K562 (cell line): ENCODE data around the gene PLG. TPM values are rescaled to one million over a fixed set of nuclear protein-coding genes. Genes with fewer than 3 reads are reported as not detected.

Experiments used
- ATAC-seq: fragments of 200-7000 bp; cut with Tn5 transposase; 3 replicates; pipeline ENCODE4 v1.9.1; 2020; ENCODE audit warnings: moderate library complexity
- BruUV-seq: library from RNA; stranded (reverse); fragments of 400-500 nt; replicated peaks from 2 replicates; lab custom pipeline; 2021; lab: Mats Ljungman, UMichigan
- CTCF ChIA-PET: fragments of 300-600 bp; formaldehyde crosslinking; extraction: SDS; loops from one replicate; lab custom pipeline; 2021; ENCODE audit warnings: low intra/inter-chr PET ratio; lab: Yijun Ruan, JAX
- POLR2A ChIA-PET: fragments of 300-600, 350-650 bp; sonication (Branson Sonifier 250); formaldehyde crosslinking; extraction: SDS; loops from one replicate; lab custom pipeline; 2021; ENCODE audit warnings: antibody characterized with exemption, inconsistent platforms; lab: Yijun Ruan, JAX
- DNase-seq, 4 experiments: peaks; one replicate each; pipeline versions ENCODE4 v3.0.0 to v3.0.0-alpha.2; 2011 to 2018; ENCODE audit warnings: low spot score in 3 of 4, mixed read lengths in 3 of 4; ENCODE audit errors: extremely low read depth in 1 of 4
- FAIRE-seq: peaks from 2 replicates; lab custom pipeline; 2011; peaks lifted over from hg19 to GRCh38; lab: Jason Lieb, UNC
- H2AFZ ChIP-seq: 2 replicates; pipeline ENCODE4 v1.6.0; 2011; ENCODE audit warnings: low read depth, low read length, control low read depth, inconsistent platforms
- H3K27ac ChIP-seq: fragments of 200-600 bp; 3 replicates; pipeline ENCODE4 v1.8.0; 2011; ENCODE audit warnings: low read depth, mild to moderate bottlenecking, control low read depth, inconsistent platforms, low read length, moderate library complexity, mixed read lengths; ENCODE audit errors: extremely low read depth
- H3K27me3 ChIP-seq, 2 experiments: fragments of 300-600 bp in 1 of 2; 2 replicates in 1 of 2; 3 replicates in 1 of 2; pipeline versions ENCODE4 v1.6.0 to v1.8.0; 2011; ENCODE audit warnings: inconsistent platforms in 2 of 2, low read length in 2 of 2, mild to moderate bottlenecking in 1 of 2, mixed read lengths in 1 of 2, moderate library complexity in 1 of 2; ENCODE audit not compliant: control insufficient read depth in 2 of 2, insufficient read depth in 2 of 2
- H3K36me3 ChIP-seq: fragments of 300-600 bp; 3 replicates; pipeline ENCODE4 v1.8.0; 2011; ENCODE audit warnings: mild to moderate bottlenecking, low read length, inconsistent platforms; ENCODE audit not compliant: control insufficient read depth, insufficient read depth
- H3K4me1 ChIP-seq, 2 experiments: fragments of 200-600 bp in 1 of 2; replicated peaks in 1 of 2; 2 replicates in 1 of 2; 3 replicates in 1 of 2; pipeline versions ENCODE4 v1.5.1 to v1.8.0; 2011; ENCODE audit warnings: inconsistent platforms in 2 of 2, low read length in 2 of 2, mild to moderate bottlenecking in 1 of 2, mixed read lengths in 1 of 2, moderate library complexity in 1 of 2; ENCODE audit not compliant: control insufficient read depth in 2 of 2, insufficient read depth in 2 of 2
- H3K4me2 ChIP-seq: 2 replicates; pipeline ENCODE4 v1.6.1; 2011; ENCODE audit warnings: low read length, control low read depth, inconsistent platforms, mixed read lengths; ENCODE audit not compliant: insufficient read depth
- H3K4me3 ChIP-seq: fragments of 200-600 bp; sonication (generic), shearing (Covaris generic); 2 replicates; pipeline ENCODE4 v1.5.1; 2016; ENCODE audit warnings: control low read depth, inconsistent platforms
- H3K79me2 ChIP-seq: fragments of 200-600 bp; 3 replicates; pipeline ENCODE4 v1.8.0; 2011; ENCODE audit warnings: low read length, inconsistent platforms; ENCODE audit not compliant: control insufficient read depth, insufficient read depth
- H3K9ac ChIP-seq, 2 experiments: 2 replicates each; pipeline versions ENCODE4 v1.6.0 to v1.6.1; 2011; ENCODE audit warnings: low read depth in 2 of 2, low read length in 2 of 2, control low read depth in 1 of 2, inconsistent platforms in 1 of 2, mild to moderate bottlenecking in 1 of 2, mixed read lengths in 1 of 2; ENCODE audit not compliant: insufficient read depth in 1 of 2
- H3K9me1 ChIP-seq: one replicate; pipeline ENCODE4 v1.6.0; 2011; ENCODE audit warnings: inconsistent platforms, mild to moderate bottlenecking, low read length, moderate library complexity; ENCODE audit not compliant: control insufficient read depth, insufficient read depth
- H3K9me3 ChIP-seq: replicated peaks from 2 replicates; pipeline ENCODE4 v1.5.1; 2011; ENCODE audit warnings: low read depth, low read length, inconsistent platforms; ENCODE audit not compliant: control insufficient read depth, insufficient read depth
- H4K20me1 ChIP-seq: replicated peaks from 2 replicates; pipeline ENCODE4 v1.6.1; 2011; ENCODE audit warnings: low read length, inconsistent platforms, mixed read lengths; ENCODE audit not compliant: control insufficient read depth, insufficient read depth
- RB1 ChIP-seq: fragments of 450-650 bp; IDR thresholded peaks from 2 replicates; pipeline ENCODE4 v1.6.1; 2017; ENCODE audit warnings: low read depth, mild to moderate bottlenecking
- WGBS: fragments of 100-300 bp; shearing (Covaris generic); methylation state at CpG from one replicate; pipeline ENCODE4 v1.1.6; 2016; ENCODE audit warnings: low coverage, mixed read lengths; ENCODE audit not compliant: insufficient coverage; ENCODE audit errors: missing lambda C conversion rate; 5-methylcytosine and 5-hydroxymethylcytosine counted together
- in situ Hi-C: fragments of 300-500 bp; cut with MboI; formaldehyde crosslinking; loops from 4 replicates; pipeline ENCODE4 v1.15.0; 2018; ENCODE audit warnings: inconsistent platforms, mixed read lengths
- intact Hi-C: fragments of 100-400 bp; cut with micrococcal nuclease; formaldehyde crosslinking; loops from 2 replicates; pipeline ENCODE4 v1.14.2; 2022
- polyA plus RNA-seq, 8 experiments: library from polyadenylated mRNA; depleted of rRNA in 4 of 8; stranded (reverse) in 5 of 8; unstranded in 3 of 8; fragments of >200 nt; fragmentation: Nextera tagmentation in 2 of 8; fragmentation: Illumina TruSeq in 1 of 8; extraction: Ambion mirVana in 2 of 8; extraction: Trizol in 1 of 8; gene quantifications; 2 replicates each; pipeline versions ENCODE4 v1.2.1 to v1.2.3, GENCODE V29; 2011 to 2014; ENCODE audit warnings: inconsistent platforms in 1 of 8, missing spikeins in 1 of 8
- total RNA-seq, 7 experiments: library from RNA; depleted of rRNA in 6 of 7; stranded (reverse); fragments of >200 nt in 6 of 7; fragmentation: Illumina TruSeq in 2 of 7; extraction: Trizol in 2 of 7; gene quantifications; 2 replicates each; pipeline versions ENCODE4 v1.2.1 to v1.2.3, GENCODE V29; 2011 to 2021; ENCODE audit warnings: low replicate concordance in 1 of 7
- TF ChIP-seq, protein P1 (sequence below): fragments of 450-650 bp; IDR thresholded peaks from 2 replicates; pipeline ENCODE4 v1.6.1; 2018; ENCODE audit not compliant: partially characterized antibody

The PLG gene
- total and polyA plus RNA-seq, 9 of the 15 experiments (the other 6 are each of a cell fraction or from before 2014, with no cell fraction given): 0.64 TPM; not detected in 8

DNA sequence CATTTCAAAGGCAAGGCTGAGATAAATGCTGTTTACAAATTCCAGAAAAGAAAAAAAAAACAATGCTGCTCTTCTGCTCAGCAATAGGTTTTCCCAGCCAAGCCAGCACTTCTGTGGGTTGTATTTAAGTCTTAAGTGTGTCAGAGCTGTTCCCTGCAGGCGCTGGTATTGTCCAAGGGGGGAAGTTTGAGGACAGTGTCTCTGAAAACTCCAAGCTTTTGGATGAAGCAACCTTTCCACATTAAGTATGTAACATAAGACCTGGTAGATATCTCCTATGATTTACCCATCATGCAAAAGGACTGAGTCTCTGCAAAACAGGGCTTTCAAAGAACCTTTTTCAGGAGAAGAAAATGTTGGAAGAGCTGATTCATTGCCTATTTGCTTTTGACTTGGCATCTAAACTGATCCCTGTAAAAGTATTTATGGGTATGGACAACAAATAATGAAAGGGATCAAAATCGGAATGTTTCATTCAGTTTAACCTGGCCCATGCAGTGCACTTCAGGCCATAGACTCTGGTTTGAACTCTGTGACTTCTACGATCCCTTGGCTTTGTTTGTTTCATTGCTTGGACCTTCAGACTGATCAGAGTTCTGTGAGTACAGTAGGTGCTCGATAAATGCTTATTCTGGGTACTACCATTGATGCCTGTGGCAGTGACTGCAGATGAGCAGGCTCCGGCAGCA lies 16.1 kb upstream of the PLG start:
- CTCF ChIA-PET: interaction anchor here (0.7 kb wide), 1 partner anchor 13 kb away, joined by 3 read pairs; no protein-coding TSS in a partner anchor
- TF ChIP-seq, protein P1, sequence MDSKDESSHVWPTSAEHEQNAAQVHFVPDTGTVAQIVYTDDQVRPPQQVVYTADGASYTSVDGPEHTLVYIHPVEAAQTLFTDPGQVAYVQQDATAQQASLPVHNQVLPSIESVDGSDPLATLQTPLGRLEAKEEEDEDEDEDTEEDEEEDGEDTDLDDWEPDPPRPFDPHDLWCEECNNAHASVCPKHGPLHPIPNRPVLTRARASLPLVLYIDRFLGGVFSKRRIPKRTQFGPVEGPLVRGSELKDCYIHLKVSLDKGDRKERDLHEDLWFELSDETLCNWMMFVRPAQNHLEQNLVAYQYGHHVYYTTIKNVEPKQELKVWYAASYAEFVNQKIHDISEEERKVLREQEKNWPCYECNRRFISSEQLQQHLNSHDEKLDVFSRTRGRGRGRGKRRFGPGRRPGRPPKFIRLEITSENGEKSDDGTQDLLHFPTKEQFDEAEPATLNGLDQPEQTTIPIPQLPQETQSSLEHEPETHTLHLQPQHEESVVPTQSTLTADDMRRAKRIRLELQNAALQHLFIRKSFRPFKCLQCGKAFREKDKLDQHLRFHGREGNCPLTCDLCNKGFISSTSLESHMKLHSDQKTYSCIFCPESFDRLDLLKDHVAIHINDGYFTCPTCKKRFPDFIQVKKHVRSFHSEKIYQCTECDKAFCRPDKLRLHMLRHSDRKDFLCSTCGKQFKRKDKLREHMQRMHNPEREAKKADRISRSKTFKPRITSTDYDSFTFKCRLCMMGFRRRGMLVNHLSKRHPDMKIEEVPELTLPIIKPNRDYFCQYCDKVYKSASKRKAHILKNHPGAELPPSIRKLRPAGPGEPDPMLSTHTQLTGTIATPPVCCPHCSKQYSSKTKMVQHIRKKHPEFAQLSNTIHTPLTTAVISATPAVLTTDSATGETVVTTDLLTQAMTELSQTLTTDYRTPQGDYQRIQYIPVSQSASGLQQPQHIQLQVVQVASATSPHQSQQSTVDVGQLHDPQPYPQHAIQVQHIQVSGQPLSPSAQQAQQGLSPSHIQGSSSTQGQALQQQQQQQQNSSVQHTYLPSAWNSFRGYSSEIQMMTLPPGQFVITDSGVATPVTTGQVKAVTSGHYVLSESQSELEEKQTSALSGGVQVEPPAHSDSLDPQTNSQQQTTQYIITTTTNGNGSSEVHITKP: peak; percentile 22
- no peak for TF ChIP-seq RB1
- no peak for DNase-seq
- intact Hi-C loops (no loop called here), in situ Hi-C loops (no loop called here)
- Histone ChIP-seq H3K79me2 (no peaks in the 10 kb centered on the region), H3K27me3 (peaks cover 0 to 12% of the 10 kb centered on the region in 2 experiments; a peak in 2 of 5 replicates), H3K4me3 (peak overlapping the region; percentile 24; the same call in 1 of the 2 replicates), H3K27ac (no peak overlapping the region), H3K4me2 (peak overlapping the region; percentile 58), H4K20me1 (no peaks in the 10 kb centered on the region), H3K9me1 (no peaks in the 10 kb centered on the region), H3K36me3 (no peaks in the 10 kb centered on the region), H3K4me1 (0 out of 5 replicates have a peak, but pooled peaks cover 0 to 7% of the 10 kb centered on the region in 2 experiments), H3K9ac (no peak overlapping the region; a peak in 1 of 4 replicates), H3K9me3 (no peaks in the 10 kb centered on the region), H2AFZ (peak overlapping the region; percentile 90)
- POLR2A ChIA-PET: interaction anchor here (0.5 to 1.1 kb wide), 2 partner anchors 36 to 769 kb away, joined by 3 to 5 read pairs; no protein-coding TSS in a partner anchor
- BruUV-seq: no TSS peak
- WGBS: 26% methylated on average over 5 of the region's 5 CpGs
- no peak for FAIRE-seq
- peak; percentile 62 for ATAC-seq
